SK-N-SH treated with all-trans-retinoic acid at 6 μM for 48 hours (cell line): ENCODE data around the gene COMMD3.

Experiments used
- ARNTL ChIP-seq: fragments of 450-650 bp; formaldehyde crosslinking; IDR thresholded peaks from 2 replicates; pipeline ENCODE4 v1.5.0; 2020; ENCODE audit warnings: low read depth, mild to moderate bottlenecking, moderate library complexity, borderline replicate concordance
- CSDC2 ChIP-seq: fragments of 250-450 bp; sonication (Bioruptor Pico); IDR thresholded peaks from 2 replicates; pipeline ENCODE4 v1.5.0; 2020; ENCODE audit warnings: mild to moderate bottlenecking, moderate library complexity
- ESRRG ChIP-seq: fragments of 250-450 bp; sonication (Bioruptor Pico); IDR thresholded peaks from 2 replicates; pipeline ENCODE4 v1.6.1; 2021; ENCODE audit warnings: mild to moderate bottlenecking
- GLIS3 ChIP-seq: fragments of 250-450 bp; sonication (Bioruptor Pico); IDR thresholded peaks from 2 replicates; pipeline ENCODE4 v1.5.0; 2020; ENCODE audit warnings: mild to moderate bottlenecking, moderate library complexity
- OSR1 ChIP-seq: fragments of 250-450 bp; sonication (Bioruptor Pico); IDR thresholded peaks from 2 replicates; pipeline ENCODE4 v1.8.0; 2022; ENCODE audit warnings: moderate library complexity, mild to moderate bottlenecking, inconsistent platforms
- RARB ChIP-seq: fragments of 250-450 bp; sonication (Bioruptor Pico); IDR thresholded peaks from 2 replicates; pipeline ENCODE4 v1.8.0; 2021; ENCODE audit warnings: mild to moderate bottlenecking, moderate library complexity
- TCF4 ChIP-seq: fragments of 250-450 bp; sonication (Bioruptor Pico); IDR thresholded peaks from 2 replicates; pipeline ENCODE4 v1.8.0; 2021; ENCODE audit warnings: mild to moderate bottlenecking, moderate library complexity, borderline replicate concordance
- ZNF70 ChIP-seq: fragments of 450-650 bp; formaldehyde crosslinking; IDR thresholded peaks from 2 replicates; pipeline ENCODE4 v1.5.0; 2020; ENCODE audit warnings: mild to moderate bottlenecking, moderate library complexity
- ZNF8 ChIP-seq: fragments of 450-650 bp; formaldehyde crosslinking; IDR thresholded peaks from 2 replicates; pipeline ENCODE4 v1.5.0; 2020; ENCODE audit warnings: mild to moderate bottlenecking, moderate library complexity
- TF ChIP-seq, protein P1 (sequence below): fragments of 250-450 bp; sonication (Bioruptor Pico); IDR thresholded peaks from 2 replicates; pipeline ENCODE4 v1.5.0; 2020; ENCODE audit warnings: mild to moderate bottlenecking, moderate library complexity

DNA sequence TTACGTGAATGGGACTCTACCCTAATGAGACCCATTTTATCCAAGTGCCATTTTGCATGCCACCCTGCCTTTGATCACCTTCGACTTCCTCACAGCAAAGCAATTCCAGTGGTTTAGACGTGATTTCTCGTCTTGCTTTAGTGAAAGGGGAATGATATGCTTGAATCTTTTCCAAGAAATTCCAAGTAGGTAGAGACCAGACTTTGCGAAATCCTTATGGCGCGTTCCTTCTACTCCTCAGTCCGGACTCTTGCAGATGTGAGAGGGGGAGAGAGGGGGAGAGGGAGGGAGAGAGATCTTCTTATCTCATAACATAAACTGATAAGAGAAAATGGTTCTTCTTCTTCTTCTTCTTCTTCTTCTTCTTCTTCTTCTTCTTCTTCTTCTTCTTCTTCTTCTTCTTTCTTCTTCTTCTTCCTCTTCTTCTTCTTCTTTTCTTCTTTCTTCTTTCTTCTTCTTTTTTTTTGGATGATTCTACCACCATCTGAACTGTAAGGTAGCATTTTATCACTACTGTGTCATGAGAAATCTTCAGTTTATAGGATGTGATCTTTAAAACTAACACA, 30.0 kb downstream of the COMMD3 start:
- TF ChIP-seq ZNF70 (CRISPR knock-in tag) (no peak), CSDC2 (CRISPR knock-in tag) (no peak), ARNTL (no peak), GLIS3 (CRISPR knock-in tag) (no peak), TCF4 (CRISPR knock-in tag) (no peak), RARB (CRISPR knock-in tag) (no peak), ZNF8 (CRISPR knock-in tag) (no peak), ESRRG (CRISPR knock-in tag) (no peak), OSR1 (CRISPR knock-in tag) (no peak)
- TF ChIP-seq, protein P1, sequence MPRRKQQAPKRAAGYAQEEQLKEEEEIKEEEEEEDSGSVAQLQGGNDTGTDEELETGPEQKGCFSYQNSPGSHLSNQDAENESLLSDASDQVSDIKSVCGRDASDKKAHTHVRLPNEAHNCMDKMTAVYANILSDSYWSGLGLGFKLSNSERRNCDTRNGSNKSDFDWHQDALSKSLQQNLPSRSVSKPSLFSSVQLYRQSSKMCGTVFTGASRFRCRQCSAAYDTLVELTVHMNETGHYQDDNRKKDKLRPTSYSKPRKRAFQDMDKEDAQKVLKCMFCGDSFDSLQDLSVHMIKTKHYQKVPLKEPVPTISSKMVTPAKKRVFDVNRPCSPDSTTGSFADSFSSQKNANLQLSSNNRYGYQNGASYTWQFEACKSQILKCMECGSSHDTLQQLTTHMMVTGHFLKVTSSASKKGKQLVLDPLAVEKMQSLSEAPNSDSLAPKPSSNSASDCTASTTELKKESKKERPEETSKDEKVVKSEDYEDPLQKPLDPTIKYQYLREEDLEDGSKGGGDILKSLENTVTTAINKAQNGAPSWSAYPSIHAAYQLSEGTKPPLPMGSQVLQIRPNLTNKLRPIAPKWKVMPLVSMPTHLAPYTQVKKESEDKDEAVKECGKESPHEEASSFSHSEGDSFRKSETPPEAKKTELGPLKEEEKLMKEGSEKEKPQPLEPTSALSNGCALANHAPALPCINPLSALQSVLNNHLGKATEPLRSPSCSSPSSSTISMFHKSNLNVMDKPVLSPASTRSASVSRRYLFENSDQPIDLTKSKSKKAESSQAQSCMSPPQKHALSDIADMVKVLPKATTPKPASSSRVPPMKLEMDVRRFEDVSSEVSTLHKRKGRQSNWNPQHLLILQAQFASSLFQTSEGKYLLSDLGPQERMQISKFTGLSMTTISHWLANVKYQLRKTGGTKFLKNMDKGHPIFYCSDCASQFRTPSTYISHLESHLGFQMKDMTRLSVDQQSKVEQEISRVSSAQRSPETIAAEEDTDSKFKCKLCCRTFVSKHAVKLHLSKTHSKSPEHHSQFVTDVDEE (CRISPR knock-in tag), result no peak
